ENCODE data around the gene HOXD8. TPM values are rescaled to one million over a fixed set of nuclear protein-coding genes. Genes with fewer than 3 reads are reported as not detected.

Gene HOXD8
- total and polyA plus RNA-seq, 2 donors (not counting 1 experiment from before 2014, with no cell fraction given) = not detected

DNA sequence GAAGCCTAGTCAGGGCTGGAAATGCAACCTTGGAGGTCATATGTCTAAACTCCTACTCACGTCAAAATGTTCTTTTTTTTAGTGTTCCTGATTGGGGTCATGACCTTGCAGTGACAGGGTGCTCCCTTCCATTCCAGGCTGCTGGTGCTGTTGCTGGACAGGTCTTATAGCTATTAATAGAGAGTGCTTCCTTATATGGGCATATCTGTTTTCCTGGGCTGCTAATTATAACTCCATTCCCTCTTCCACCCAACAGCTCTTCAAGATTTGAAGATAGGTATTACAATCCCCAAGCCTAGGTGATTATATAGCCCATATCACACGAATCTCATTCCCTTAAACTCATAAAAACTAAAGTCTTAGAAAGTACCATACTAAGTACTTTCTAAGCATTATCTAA lies 40.2 kb downstream of the HOXD8 start:
- Histone ChIP-seq H3K27ac (ENCODE audit: insufficient read depth, low read length) (no peak overlapping the region), H3K4me3 (replicated peaks in 1 of 4; ENCODE audit: control extremely low read depth in 1 of 4, insufficient read depth in 1 of 4, low read depth in 3 of 4, low read length in 4 of 4) (no peak overlapping the region), H3K9me3 (ENCODE audit: control insufficient read depth, insufficient read depth, low read depth, low read length) (no peaks in the 10 kb centered on the region), H3K4me1 (ENCODE audit: control insufficient read depth, extremely low read depth, insufficient read depth, low read length) (no peaks in the 10 kb centered on the region), H3K4me2 (ENCODE audit: extremely low read depth, insufficient read depth, low read length) (no peak overlapping the region), H2AFZ (ENCODE audit: low read length) (no peak overlapping the region), H3K36me3 (ENCODE audit: control insufficient read depth, insufficient read depth, low read length) (no peaks in the 10 kb centered on the region), H3K27me3 (ENCODE audit: control insufficient read depth, insufficient read depth, low read length) (peaks cover 42% of the 10 kb centered on the region), H4K20me1 (ENCODE audit: control insufficient read depth, extremely low read depth, insufficient read depth, low read length) (no peaks in the 10 kb centered on the region), H3K9ac (ENCODE audit: insufficient read depth, low read length) (no peak overlapping the region), H3K79me2 (ENCODE audit: control insufficient read depth, insufficient read depth, low read length) (no peaks in the 10 kb centered on the region)
- no peak for TF ChIP-seq EZH2 (IDR thresholded peaks at IDR 0.05; ENCODE audit: low read length, missing control alignments)
- TF ChIP-seq, protein P1, sequence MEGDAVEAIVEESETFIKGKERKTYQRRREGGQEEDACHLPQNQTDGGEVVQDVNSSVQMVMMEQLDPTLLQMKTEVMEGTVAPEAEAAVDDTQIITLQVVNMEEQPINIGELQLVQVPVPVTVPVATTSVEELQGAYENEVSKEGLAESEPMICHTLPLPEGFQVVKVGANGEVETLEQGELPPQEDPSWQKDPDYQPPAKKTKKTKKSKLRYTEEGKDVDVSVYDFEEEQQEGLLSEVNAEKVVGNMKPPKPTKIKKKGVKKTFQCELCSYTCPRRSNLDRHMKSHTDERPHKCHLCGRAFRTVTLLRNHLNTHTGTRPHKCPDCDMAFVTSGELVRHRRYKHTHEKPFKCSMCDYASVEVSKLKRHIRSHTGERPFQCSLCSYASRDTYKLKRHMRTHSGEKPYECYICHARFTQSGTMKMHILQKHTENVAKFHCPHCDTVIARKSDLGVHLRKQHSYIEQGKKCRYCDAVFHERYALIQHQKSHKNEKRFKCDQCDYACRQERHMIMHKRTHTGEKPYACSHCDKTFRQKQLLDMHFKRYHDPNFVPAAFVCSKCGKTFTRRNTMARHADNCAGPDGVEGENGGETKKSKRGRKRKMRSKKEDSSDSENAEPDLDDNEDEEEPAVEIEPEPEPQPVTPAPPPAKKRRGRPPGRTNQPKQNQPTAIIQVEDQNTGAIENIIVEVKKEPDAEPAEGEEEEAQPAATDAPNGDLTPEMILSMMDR (conservative IDR thresholded peaks at IDR 0.05 in 1 of 2, IDR thresholded peaks at IDR 0.05 in 1 of 2; ENCODE audit: low read depth in 1 of 2, low read length in 2 of 2) = no peak
- DNase-seq (ENCODE audit: low read depth in 2 of 2) = no peak

DNA sequence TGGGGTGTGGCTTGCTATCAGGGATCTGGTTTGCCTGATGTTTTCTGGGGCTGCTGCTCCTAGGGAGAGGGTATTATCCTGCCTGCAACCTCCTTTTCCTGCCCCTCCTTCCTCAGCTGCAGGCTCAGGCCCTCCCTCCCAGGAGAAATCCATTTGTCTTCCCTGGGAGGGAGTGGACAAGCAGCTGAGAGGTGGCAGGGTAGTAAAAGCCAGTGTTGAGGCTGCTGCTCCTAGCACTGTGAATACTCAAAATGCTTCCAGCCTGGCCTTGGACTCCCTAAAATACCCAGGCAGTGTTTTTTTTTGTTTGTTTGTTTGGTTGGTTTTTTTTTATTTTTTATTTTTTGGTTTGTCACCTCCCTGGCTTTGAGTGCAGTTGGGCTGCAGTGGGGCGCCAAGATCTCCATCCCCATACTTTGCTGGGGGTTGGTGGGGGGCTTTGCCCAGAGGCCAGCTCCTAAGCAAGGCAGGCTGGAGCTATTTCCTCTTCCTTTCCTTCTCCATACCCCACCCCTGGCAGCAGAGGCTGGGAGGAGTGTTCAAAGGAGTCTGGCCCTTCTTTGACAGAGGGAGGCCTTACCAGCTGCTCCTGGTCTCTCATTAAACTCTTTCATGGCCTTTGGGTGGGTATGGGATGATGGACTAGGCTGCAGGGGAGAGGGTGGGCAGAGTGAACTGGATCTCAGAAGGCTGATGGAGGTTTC lies 41.2 kb downstream of the HOXD8 start:
- H3K4me3 ChIP-seq (replicated peaks in 1 of 4; ENCODE audit: control extremely low read depth in 1 of 4, insufficient read depth in 1 of 4, low read depth in 3 of 4, low read length in 4 of 4) = no peak overlapping the region
- no peak overlapping the region for H3K9ac ChIP-seq (ENCODE audit: insufficient read depth, low read length)
- H3K4me2 ChIP-seq (ENCODE audit: extremely low read depth, insufficient read depth, low read length) = no peak overlapping the region
- no peak for TF ChIP-seq EZH2 (IDR thresholded peaks at IDR 0.05; ENCODE audit: low read length, missing control alignments)
- TF ChIP-seq, protein P1 (conservative IDR thresholded peaks at IDR 0.05 in 1 of 2, IDR thresholded peaks at IDR 0.05 in 1 of 2; ENCODE audit: low read depth in 1 of 2, low read length in 2 of 2) = no peak
- peak in 1 of 2 donors; percentile 76 for DNase-seq (ENCODE audit: low read depth in 2 of 2)
- H3K79me2 ChIP-seq (ENCODE audit: control insufficient read depth, insufficient read depth, low read length) = no peaks in the 10 kb centered on the region
- no peaks in the 10 kb centered on the region for H3K4me1 ChIP-seq (ENCODE audit: control insufficient read depth, extremely low read depth, insufficient read depth, low read length)
- H4K20me1 ChIP-seq (ENCODE audit: control insufficient read depth, extremely low read depth, insufficient read depth, low read length) = no peaks in the 10 kb centered on the region
- H2AFZ ChIP-seq (ENCODE audit: low read length) = no peak overlapping the region
- H3K27me3 ChIP-seq (ENCODE audit: control insufficient read depth, insufficient read depth, low read length) = peaks cover 42% of the 10 kb centered on the region
- no peaks in the 10 kb centered on the region for H3K36me3 ChIP-seq (ENCODE audit: control insufficient read depth, insufficient read depth, low read length)
- H3K27ac ChIP-seq (ENCODE audit: insufficient read depth, low read length) = no peak overlapping the region
- no peaks in the 10 kb centered on the region for H3K9me3 ChIP-seq (ENCODE audit: control insufficient read depth, insufficient read depth, low read depth, low read length)

DNA sequence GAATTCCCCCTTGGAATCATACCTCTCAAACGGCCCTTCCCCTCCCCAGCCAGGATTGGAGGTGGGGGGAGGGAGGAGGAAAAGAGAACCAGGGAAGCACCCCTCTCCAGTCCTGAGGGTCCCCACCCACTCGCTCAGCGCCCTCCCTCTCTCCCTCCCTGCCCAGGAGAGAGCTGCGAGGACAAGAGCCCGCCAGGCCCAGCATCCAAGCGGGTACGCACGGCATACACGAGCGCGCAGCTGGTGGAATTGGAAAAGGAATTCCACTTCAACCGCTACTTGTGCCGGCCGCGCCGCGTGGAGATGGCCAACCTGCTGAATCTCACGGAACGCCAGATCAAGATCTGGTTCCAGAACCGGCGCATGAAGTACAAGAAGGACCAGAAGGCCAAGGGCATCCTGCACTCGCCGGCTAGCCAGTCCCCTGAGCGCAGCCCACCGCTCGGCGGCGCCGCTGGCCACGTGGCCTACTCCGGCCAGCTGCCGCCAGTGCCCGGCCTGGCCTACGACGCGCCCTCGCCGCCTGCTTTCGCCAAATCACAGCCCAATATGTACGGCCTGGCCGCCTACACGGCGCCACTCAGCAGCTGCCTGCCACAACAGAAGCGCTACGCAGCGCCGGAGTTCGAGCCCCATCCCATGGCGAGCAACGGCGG lies 42.0 kb downstream of the HOXD8 start:
- Histone ChIP-seq H2AFZ (ENCODE audit: low read length) (no peak overlapping the region), H3K79me2 (ENCODE audit: control insufficient read depth, insufficient read depth, low read length) (no peaks in the 10 kb centered on the region), H3K4me2 (ENCODE audit: extremely low read depth, insufficient read depth, low read length) (no peak overlapping the region), H3K36me3 (ENCODE audit: control insufficient read depth, insufficient read depth, low read length) (no peaks in the 10 kb centered on the region), H3K9me3 (ENCODE audit: control insufficient read depth, insufficient read depth, low read depth, low read length) (no peaks in the 10 kb centered on the region), H3K27ac (ENCODE audit: insufficient read depth, low read length) (no peak overlapping the region), H3K4me1 (ENCODE audit: control insufficient read depth, extremely low read depth, insufficient read depth, low read length) (no peaks in the 10 kb centered on the region), H3K9ac (ENCODE audit: insufficient read depth, low read length) (no peak overlapping the region), H3K27me3 (ENCODE audit: control insufficient read depth, insufficient read depth, low read length) (peaks cover 44% of the 10 kb centered on the region), H3K4me3 (replicated peaks in 1 of 4; ENCODE audit: control extremely low read depth in 1 of 4, insufficient read depth in 1 of 4, low read depth in 3 of 4, low read length in 4 of 4) (no peak overlapping the region), H4K20me1 (ENCODE audit: control insufficient read depth, extremely low read depth, insufficient read depth, low read length) (no peaks in the 10 kb centered on the region)
- peak in 1 of 2 donors; percentile 71 for DNase-seq (ENCODE audit: low read depth in 2 of 2)
- TF ChIP-seq EZH2 (IDR thresholded peaks at IDR 0.05; ENCODE audit: low read length, missing control alignments) = no peak
- TF ChIP-seq, protein P1 (conservative IDR thresholded peaks at IDR 0.05 in 1 of 2, IDR thresholded peaks at IDR 0.05 in 1 of 2; ENCODE audit: low read depth in 1 of 2, low read length in 2 of 2) = no peak
